Measurements from ENCODE around the gene TBXAS1.

- TF ChIP-seq POLR2A (IDR thresholded peaks at IDR 0.05) (no peak), CTCF (IDR thresholded peaks at IDR 0.05) (no peak), POLR2AphosphoS5 (IDR thresholded peaks at IDR 0.05) (no peak), EP300 (IDR thresholded peaks at IDR 0.05; ENCODE audit: low read depth) (no peak)
Observed at GRCh38 chr7:140036224-140036962, 207.3 kb downstream of the TBXAS1 start.

All from transverse colon (tissue), 4 donors.